Brain microvascular endothelial cell (primary cell): ENCODE data around the gene HPSE.
A peak's percentile ranks its signal among the peaks of the same experiment; 100 is the strongest.

Experiments
- DNase-seq: peaks from one replicate; pipeline ENCODE4 v3.0.0-alpha.2; 2020
- H3K27ac ChIP-seq: fragments of 250-450 bp; sonication (Bioruptor Pico); 2 replicates; pipeline ENCODE4 v1.5.1; 2020; ENCODE audit warnings: mild to moderate bottlenecking, moderate library complexity
- H3K27me3 ChIP-seq: fragments of 250-450 bp; sonication (Bioruptor Pico); replicated peaks from 2 replicates; pipeline ENCODE4 v1.5.1; 2020; ENCODE audit warnings: mild to moderate bottlenecking
- H3K36me3 ChIP-seq: fragments of 250-450 bp; sonication (Bioruptor Pico); replicated peaks from 2 replicates; pipeline ENCODE4 v1.5.1; 2020; ENCODE audit warnings: mild to moderate bottlenecking
- H3K4me3 ChIP-seq: 2 replicates; pipeline ENCODE4 v1.5.1; 2011; ENCODE audit warnings: low read depth, mild to moderate bottlenecking, control low read depth, low read length, moderate library complexity
- in situ Hi-C: cut with HindIII; loops from 2 replicates; pipeline ENCODE4 v1.10.0; 2017; ENCODE audit warnings: low sequenced_read_pairs, low pct_ligation_motif_present
- TF ChIP-seq, protein P1 (sequence below): IDR thresholded peaks from 2 replicates; pipeline ENCODE4 v1.5.1; 2011; ENCODE audit warnings: low read depth, mild to moderate bottlenecking, moderate library complexity, low read length, control low read depth, inconsistent platforms; ENCODE audit errors: missing control alignments

The HPSE gene

DNA sequence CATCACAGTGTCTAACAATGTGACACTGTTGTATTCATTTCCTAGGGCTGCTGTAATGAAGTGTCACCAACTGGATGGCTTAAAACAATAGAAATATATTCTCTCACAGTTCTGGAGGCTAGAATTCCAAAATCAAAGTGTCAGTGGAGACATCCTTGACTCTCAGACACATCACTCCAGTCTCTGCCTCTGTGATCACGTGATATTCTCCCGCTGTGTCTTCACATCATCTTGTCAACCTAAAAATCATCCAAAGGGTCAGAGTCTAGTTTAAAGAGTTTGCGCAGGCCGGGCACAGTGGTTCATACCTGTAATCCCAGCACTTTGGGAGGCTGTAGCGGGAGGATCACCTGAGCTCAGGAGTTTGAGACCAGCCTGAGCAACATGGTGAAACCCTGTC, 36.6 kb upstream of the HPSE start:
- H3K4me3 ChIP-seq: no peak overlapping the region
- H3K36me3 ChIP-seq: no peaks in the 10 kb centered on the region
- no peaks in the 10 kb centered on the region for H3K27me3 ChIP-seq
- no peak for DNase-seq
- TF ChIP-seq, protein P1, sequence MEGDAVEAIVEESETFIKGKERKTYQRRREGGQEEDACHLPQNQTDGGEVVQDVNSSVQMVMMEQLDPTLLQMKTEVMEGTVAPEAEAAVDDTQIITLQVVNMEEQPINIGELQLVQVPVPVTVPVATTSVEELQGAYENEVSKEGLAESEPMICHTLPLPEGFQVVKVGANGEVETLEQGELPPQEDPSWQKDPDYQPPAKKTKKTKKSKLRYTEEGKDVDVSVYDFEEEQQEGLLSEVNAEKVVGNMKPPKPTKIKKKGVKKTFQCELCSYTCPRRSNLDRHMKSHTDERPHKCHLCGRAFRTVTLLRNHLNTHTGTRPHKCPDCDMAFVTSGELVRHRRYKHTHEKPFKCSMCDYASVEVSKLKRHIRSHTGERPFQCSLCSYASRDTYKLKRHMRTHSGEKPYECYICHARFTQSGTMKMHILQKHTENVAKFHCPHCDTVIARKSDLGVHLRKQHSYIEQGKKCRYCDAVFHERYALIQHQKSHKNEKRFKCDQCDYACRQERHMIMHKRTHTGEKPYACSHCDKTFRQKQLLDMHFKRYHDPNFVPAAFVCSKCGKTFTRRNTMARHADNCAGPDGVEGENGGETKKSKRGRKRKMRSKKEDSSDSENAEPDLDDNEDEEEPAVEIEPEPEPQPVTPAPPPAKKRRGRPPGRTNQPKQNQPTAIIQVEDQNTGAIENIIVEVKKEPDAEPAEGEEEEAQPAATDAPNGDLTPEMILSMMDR: no peak
- in situ Hi-C loops: no loop called here
- H3K27ac ChIP-seq: no peak overlapping the region

GRCh38 chr4:83370640-83370906, 35.9 kb upstream of the HPSE start:
- H3K4me3 ChIP-seq: no peak overlapping the region
- H3K27me3 ChIP-seq: no peaks in the 10 kb centered on the region
- no peak overlapping the region for H3K27ac ChIP-seq
- peak; percentile 8 for DNase-seq
- no peaks in the 10 kb centered on the region for H3K36me3 ChIP-seq
- TF ChIP-seq, protein P1: no peak
- in situ Hi-C loops: no loop called here

DNA sequence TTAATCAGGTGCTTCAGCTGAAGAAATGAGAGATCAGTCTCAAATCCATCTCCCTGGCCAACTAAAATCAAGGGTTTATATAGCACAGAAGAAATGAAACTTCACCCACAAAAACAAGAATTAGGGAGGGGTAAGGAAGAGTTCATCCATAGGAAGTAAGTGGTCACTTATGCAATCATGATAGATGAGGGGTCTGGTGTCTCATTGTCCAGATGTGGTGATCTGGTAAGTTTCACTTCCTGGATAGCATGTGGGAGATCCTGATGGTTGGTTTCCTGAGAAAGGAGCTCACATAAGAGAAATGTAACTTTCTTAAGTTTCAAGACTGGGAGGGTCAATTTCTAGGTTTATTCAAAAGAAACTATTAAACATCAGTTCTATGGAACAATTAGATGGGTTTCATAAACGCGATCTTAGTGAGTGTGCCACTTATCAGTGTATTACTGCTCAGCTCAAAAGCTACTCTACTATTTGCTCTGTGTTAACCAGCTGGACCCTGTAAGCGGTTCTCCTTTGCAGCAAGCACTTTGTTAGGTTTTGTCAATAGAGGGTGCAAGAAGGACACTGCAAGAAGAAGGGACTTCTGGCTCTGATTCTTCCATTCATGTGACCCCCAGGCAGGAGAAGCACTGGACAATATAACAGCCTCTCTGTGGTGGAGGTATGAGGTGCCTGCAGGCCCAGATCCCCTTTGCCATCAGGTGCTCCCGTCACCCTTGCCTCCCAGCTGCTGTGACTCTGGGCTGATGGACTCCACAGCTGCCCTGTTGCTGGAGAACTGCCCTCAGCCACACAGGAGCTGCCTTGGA, 35.4 kb upstream of the HPSE start:
- no peaks in the 10 kb centered on the region for H3K36me3 ChIP-seq
- TF ChIP-seq, protein P1: no peak
- in situ Hi-C loops: no loop called here
- H3K27ac ChIP-seq: no peak overlapping the region
- no peak for DNase-seq
- no peaks in the 10 kb centered on the region for H3K27me3 ChIP-seq
- H3K4me3 ChIP-seq: no peak overlapping the region

GRCh38 chr4:83364312-83364711, 29.7 kb upstream of the HPSE start:
- Histone ChIP-seq H3K4me3 (no peak overlapping the region), H3K27me3 (no peaks in the 10 kb centered on the region), H3K36me3 (no peaks in the 10 kb centered on the region), H3K27ac (no peak overlapping the region)
- no peak for DNase-seq
- in situ Hi-C loops: no loop called here
- TF ChIP-seq, protein P1: no peak

DNA sequence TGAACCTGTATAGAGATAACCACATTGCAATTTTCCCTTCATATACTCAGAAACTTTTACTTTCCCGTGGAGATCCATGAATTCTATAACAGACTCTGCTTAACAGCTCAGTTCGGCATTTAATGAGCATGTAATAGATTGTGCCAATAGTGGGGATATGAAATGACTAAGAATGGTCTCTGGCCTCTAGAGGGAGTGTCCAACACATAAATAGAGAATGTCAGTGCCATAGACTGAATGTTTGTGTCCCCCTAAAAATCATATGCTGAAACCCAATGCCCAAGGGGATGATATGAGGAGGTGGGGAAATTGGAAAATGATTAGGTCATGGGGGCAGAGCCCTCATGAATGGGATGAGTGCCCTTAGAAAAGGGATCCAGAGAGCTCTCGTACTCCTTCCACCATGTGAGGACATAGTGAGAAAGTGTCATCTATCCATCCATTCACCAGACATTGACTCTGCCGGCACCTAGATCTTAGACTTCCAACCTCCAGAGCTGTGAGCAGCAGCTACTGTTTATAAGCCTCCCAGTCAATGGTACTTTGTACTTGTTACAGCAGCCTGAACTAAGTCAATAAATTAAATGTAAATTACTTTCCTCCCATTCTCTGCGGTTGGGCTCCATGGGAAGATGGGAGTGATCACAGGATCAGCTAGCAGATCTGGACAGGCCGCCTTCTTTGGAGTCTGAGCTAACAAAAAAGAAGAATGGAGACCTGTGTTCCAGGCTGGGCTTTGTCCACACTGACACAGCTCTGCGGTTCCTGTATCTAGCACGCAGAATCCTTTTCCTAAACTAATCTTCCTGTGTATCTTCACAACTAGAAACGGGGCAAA, 28.1 kb upstream of the HPSE start:
- in situ Hi-C loops: no loop called here
- no peak overlapping the region for H3K27ac ChIP-seq
- TF ChIP-seq, protein P1: peak; percentile 57
- H3K36me3 ChIP-seq: no peaks in the 10 kb centered on the region
- no peaks in the 10 kb centered on the region for H3K27me3 ChIP-seq
- DNase-seq: peak; percentile 25
- H3K4me3 ChIP-seq: no peak overlapping the region
